Amniotic stem cell (primary cell): Measurements from ENCODE around the gene JAM2.
"Not testable (repeated sequence)": the region's sequence is repeated elsewhere in the genome, so short reads cannot be mapped to it uniquely, and the experiment has no call there.

Experiments used
- DNase-seq: peaks from one replicate; lab custom pipeline; 2025; lab: John Stamatoyannopoulos, UW

JAM2 gene, protein sequence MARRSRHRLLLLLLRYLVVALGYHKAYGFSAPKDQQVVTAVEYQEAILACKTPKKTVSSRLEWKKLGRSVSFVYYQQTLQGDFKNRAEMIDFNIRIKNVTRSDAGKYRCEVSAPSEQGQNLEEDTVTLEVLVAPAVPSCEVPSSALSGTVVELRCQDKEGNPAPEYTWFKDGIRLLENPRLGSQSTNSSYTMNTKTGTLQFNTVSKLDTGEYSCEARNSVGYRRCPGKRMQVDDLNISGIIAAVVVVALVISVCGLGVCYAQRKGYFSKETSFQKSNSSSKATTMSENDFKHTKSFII

DNA sequence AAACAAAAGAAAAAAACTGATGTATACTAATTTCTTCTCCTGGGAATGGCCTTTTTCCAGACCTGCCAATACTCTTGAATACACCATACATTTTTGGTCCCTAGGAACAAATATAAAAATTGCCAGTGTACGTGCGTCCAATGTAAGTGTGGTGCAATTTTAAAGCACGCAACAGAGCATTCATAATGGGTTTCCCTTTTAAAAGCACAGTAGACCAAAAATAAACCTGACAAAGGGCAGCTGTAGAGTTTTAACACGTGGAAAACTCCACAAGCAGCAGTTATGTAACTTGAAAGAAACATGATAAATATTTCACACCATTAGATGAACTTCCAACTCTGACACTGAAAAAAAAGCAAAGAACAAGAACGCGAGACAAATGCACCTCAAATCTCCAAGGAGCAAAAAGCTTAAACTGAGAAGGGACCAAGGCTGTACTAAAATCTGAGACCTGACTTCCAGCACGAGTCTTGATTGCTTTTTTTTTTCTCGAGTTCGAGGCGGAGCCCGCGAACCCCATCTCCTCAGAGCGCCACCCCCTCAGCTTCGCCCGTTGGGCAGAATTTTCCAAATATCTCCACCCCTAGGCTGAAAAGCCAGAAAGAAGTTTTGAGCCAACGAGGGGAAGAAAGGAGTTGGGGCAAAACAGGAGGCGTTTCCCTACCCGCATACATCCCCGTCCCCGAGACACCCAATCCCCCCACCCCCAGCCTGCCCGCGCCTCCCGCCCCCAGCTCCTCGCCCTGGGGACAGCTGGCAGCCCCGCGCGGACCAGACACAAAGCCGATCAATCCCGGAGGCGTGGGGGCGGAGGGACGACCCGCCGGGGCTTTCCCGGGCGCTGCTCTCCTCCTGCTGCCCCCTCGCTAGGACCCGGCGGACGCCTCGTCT is at the start of gene JAM2:
Gene JAM2, plus strand, starts transcription at position 599 of the 891 bp plus-strand sequence. CDS start 564 bp downstream, outside the sequence.
- DNase-seq, result no peak

DNA sequence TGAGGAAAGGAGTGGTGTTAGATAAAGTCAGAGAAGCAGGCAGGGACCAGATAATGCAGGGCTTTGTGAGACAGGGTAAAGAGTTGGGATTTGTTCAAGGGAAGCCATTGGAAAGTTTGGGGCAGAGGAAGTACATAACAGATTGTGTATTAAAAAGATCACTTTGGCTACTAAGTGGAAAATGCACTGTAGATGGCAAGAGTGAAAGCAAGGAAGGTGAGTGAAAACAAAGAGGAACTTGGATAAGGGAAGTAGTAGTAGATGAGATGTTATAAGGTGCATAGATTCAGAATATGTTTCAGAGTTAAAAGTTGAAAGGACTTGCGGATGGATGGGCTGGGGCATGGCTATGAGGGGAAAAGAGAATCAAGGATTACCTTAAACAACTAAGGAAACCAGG is 49.2 kb upstream of the JAM2 start:
- DNase-seq, result no peak

DNA sequence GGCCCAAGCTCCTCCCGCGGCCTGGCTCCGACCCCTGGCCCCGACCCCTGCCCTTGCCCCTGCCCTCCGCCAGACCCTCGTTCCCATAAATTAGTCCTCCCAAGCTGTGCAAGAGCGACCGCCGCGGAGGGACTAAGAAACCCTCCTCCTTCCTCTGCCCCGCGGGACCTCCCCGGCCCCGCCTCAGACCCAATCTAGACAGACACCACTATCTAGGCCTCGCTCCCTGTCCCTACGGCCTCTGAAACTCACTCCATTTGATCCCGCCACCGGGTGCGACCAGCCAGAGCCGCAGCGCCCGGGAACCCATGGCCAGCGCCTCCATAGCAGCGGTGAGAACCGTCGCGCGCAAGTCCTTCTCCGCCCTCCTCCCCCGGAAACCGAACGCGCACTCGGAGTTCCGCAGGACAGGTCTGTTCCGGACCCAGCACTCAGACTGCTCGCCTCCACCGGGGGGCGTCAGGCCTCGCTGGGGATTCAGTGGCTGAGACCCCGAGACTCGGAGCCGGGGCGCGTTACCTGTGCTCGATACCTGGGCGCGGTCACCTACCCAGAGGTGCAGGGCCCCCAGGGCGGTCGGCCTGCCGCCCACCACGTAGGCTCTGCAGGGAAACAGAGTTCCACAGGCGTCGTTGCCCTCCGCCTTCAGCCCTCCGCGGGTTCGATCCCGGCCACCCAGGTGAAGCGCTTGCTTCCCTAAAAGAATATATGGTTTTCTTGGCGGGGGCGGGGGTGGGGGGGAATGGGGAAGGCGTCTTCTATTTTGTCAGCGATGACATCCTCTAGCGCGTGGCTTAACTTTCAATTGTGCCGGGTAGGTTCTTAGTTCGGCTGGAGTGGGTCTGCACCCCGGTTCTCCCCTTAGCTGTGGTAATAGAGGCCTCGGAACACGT is 31.7 kb upstream of the JAM2 start, which contains the start of gene MRPL39:
Gene MRPL39, minus strand, starts transcription at position 331 of the 893 bp plus-strand sequence. Its CDS starts 6 bp downstream, at position 325.
- DNase-seq, result peak; percentile 86

DNA sequence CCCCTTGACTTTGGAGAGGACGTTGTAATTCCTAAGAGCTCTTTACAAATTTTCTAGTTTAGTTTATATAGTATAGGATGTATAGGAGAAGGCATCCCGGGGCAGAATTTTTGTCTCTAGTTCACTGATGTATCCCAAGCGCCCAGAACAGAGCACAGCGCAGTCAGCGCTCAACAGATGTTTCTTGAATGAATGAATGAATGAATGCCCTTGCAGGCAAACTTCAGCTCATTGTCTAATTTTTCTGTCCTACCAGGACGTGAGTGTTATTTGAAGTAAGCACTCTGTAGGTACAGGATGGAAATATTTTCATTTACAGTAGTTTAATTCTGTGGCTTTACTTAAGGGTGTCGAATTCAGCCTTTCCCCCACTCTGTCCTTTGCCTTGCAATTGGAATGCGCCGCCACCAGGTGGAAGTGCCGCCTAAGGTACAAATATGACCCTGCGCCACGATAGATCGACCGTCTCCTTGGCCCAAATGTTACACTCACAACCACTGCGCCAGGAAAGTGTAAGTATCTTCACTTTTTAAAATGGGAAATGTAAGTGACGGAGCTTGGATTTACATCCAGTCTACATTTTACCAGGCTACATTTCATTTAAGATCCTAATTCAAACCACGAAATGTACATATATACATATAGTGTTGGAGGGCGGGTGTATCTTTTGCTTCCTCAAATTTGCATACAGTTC is 30.9 kb upstream of the JAM2 start:
- peak; percentile 77 for DNase-seq

DNA sequence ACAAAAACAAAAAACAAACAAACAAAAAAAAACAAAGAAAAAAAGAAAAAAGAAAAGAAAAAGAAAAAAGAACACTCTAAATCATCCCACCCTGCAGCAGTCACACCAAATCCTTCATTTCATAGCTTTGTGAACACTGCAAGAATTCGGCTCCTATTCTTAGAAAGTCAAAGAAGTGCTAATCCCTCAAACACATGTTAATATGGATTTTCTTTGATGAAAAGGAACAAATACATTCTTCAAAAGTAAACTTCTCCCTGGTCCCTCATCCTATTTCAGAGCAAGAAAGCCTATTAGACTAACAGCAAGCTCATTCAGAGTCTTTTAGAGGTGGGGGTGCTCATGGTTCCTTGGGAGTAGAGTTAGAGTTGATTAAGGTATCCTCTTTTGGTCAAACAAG is 24.6 kb upstream of the JAM2 start:
- DNase-seq, result no peak

DNA sequence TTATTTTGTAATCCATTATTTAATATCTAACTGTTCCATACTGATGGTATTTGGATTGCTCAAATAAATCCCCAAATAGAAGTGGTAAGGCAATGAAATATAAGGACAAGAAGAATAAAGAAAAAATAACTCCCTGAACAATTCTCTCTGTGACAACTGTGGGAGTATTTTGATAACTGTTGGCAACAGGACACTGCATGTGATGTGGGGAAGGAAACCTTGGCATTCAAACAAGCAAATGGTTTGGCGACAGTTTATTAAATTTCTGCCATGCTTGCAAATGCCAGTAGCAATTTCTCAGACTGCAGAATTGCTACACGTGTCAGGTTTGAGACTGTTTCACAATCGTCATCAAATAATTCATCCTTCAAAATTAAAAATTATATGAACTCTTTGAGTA is 23.2 kb upstream of the JAM2 start:
- no peak for DNase-seq

DNA sequence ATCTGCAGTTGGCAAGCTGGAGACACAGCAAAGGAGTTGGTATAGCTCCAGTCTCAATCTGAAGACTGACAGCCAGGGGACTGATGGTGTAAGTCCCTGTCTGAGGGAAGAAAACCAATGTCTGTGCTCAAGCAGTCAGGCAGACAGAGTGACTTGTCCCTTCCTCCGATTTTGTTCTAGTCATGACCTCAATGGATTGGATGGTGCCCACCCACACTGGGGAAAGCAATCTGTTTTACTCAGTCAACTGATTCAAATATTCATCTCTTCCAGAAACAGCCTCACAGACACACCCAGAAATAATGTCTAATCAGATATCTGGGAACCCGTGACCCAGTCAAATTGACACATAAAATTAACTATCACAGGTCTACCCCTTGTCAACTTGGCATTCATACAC is 19.9 kb upstream of the JAM2 start:
- DNase-seq, result no peak

DNA sequence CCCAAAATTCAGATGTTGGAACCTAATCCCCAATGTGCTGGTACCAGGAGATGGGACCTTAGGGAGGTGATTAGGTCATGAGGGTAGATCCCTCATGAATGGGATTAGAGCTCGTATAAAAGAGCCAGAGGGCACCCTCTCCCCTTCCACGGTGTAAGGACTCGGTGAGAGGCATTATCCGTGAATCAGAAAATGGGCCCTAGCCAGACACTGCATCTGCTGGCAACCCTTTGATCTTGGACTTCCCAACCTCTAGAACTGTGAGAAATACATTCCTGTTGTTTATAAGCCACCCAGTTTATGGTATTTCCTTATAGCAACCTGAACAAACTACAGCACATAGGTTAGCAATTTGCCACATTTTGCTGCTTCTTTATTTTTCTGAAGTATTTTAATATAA is 14.5 kb upstream of the JAM2 start:
- no peak for DNase-seq

DNA sequence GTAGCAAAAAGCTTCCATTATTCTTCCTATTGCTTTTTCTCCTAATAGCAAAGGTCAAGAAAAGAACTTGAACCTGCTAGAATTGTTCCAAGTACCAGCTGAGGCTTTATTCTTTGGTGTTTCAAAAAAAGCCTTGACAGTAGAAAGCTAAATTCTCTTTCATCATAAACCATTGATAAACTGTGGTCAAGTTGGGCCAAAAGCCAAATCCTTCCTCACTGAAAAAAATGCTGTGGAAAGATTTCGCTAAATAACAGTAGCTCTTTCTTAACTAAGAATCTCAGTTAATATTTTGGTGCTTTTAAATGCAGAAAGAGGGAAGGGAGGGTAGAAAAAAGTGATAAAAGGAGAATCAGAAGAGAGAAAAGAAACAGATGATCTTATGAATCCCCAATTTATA is 14.0 kb upstream of the JAM2 start:
- DNase-seq, result no peak

DNA sequence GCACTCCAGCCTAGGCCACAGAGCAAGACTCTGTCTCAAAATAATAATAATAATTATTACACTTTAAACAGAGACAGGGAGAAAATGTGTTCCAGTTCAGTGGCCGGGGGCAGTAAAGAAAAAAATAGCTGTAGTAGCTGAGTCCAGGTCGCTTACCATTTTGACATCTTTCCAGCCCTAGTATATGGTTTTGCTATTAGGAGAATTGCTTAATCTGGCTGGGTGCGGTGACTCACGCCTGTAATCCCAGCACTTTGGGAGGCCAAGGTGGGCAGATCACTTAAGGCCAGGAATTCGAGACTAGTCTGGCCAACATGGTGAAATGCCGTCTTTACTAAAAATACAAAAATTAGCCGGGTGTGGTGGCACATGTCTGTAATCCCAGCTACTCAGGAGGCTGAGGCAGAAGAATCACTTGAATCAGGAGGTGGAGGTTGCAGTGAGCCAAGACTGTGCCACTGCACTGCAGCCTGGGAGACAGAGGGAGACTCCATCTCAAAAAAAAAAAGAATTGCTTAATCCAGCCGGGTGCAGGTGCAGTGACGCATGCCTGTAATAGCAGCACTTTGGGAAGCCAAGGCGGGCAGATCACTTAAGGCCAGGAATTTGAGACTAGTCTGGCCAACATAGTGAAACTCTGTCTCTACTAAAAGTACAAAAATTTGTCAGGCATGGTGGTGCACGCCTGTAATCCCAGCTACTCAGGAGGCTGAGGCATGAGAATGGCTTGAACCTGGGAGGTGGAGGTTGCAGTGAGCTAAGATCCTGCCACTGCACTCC is 13.1 kb upstream of the JAM2 start:
- DNase-seq, result not testable (repeated sequence)

DNA sequence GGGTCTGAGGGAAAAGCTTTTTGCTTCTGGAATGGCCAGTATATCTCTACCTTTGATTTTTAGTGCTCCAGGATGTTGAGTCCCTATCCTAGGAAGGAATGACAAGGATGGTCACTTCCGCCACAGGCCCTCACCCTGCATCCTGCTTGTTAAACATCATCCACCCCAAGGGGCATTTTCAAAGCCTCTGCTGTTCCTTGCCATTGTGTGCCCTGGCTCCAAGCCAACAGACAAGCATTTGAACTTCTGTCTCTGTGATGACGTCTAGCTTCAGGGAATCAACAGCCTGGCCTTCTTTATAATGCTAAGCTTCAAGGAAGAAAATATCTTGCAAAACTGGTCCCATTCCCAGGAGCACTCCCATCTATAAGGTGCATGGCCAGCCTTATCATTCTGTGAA is 12.3 kb upstream of the JAM2 start:
- DNase-seq, result no peak

DNA sequence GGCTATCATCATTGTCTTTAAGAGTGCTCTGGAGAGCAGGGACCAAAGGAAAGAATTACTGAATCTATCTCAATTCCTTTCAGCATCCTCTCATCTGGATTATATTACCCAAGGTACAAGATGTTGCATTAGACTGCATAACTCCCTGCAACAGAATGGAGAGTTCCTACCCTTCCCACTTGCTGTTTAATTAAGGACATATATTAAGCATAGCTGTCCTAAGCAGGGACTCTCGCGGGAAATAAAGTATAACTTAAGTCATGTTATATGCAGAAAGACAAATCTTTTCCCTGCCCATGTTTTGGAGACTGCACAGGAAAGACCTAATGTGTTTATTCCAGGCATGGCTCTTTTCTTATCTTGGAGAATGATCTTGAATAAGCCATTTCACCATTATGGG is 6.8 kb upstream of the JAM2 start:
- DNase-seq, result no peak

DNA sequence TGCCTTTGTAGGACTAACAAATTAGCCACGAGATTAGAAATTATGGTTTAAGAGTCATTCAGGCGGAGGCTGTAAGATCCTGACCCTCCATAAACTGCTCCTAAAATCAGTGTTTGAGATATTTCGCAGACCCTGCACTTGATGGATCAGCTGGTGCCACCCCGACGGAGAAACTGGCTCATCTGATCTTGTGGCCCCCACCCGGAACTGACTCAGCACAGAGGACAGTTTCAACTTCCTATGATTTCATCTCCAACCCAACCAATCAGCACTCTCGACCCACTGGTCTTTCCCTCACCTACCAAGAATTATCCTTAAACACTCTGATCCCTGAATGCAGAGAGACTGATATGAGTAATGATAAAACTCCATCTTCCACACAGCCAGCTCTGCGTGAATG is 3.7 kb upstream of the JAM2 start:
- DNase-seq, result no peak

DNA sequence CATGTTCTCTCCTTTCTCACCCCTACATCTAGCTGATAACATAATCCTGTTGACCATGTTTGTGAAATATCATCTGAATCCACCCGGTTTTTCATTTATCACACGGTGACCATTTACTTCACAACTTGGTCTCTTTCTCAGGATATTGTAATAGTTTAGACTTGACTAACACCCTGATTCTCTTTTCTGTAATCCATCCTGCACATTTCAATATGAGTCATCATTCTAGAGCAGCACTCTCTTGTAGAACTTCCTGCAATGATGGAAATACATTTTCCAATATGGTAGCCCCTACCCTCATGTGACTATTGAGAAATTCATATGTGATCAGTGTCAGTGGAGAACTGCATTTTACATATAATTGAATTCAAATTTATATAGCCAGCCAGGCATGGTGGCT is 2.3 kb upstream of the JAM2 start:
- no peak for DNase-seq

DNA sequence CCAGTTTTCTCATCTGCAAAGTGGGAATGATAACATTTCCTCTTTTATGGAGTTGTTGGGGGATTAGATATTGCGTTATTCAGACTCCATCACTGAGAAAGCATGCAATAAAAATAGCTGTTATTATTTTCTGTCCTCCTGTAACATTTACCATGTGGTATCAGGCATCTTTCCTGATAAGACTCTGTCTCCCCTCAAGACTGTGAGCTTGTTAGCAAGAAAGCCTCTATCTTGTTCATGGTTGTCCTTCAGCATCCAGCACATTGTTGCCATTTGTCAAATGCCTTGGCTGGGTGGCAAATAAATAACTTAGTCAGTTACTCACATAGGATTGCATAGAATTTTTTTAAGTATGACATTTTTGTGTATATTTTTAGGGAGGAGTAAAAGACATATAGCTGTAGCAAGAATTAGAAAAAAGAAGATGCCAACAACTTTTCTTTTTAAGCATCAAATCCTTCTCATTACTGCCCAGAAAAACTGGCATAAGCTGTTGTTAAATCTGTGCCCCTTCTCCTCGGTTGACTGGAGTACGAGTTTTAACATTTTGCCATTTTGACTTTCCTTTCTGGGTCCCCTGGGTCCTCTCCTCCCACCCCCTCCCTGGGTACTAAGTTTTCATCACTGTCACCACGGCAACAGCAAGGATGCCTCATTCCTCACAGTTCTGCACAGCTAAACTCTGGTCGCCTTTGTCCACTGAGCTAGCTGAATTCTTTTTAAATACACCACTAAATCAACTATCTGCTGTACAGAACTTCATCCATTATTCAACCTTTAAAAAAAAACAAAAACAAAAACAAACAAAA is 1.0 kb upstream of the JAM2 start:
- DNase-seq, result no peak

DNA sequence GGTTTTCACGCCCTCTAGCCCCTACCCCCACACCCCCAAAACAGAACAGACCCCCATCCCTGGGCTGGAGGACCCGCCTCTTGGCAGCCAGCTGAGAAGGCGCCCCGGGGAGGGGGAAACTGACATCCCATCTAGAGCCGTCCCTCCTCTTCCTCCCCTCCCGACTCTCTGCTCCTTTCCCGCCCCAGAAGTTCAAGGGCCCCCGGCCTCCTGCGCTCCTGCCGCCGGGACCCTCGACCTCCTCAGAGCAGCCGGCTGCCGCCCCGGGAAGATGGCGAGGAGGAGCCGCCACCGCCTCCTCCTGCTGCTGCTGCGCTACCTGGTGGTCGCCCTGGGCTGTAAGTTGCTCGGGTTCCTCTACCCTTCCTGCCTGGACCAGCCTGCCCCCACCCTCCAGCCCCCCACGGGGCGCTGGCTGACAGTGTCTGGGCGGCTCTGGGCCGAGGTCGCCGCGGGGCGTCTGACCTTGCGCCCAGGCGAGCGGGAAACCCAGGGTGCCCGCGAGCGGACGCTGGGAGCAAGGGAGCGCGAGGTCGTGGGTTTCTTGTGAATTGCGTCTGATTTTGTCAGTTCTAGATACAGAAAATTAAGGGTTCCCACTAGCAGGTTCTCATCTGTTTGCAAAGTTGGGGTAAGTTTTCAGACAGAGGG is 618 bp downstream of the JAM2 start:
- no peak for DNase-seq

DNA sequence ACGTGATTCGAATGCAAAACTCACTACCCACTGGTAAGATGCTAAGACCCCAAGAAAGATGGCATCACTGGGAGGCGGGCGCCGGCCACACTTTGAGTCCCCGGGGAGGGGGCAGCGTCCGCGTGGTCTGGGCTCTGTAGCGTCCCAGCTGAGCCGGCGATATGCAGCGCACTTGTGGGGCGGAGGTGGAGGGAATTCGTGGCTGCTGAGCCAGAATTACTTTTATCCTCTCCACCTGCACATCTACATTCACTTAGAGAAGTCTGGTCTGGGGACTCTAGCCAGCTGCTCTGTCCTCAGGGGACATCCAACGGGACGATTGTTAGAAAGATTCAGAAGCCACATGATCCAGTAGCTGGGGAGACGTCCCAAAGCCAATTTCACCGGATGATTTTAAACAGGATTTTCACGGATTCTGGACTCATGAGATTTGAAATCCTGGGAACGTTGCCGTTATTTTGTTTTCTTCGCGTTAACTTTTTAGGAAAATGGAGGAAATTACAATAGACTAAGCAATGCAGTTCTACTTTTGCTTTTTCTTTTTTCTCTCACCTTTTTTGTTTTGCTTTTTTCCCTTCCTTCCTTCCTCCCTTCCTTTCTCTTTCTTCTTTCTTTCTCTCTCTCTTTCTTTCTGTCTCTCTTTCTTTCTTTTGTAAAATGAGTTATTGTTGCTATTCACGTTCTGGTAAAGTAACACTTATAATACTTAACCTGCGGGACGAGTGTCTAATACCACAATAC is 1.3 kb downstream of the JAM2 start:
- no peak for DNase-seq

DNA sequence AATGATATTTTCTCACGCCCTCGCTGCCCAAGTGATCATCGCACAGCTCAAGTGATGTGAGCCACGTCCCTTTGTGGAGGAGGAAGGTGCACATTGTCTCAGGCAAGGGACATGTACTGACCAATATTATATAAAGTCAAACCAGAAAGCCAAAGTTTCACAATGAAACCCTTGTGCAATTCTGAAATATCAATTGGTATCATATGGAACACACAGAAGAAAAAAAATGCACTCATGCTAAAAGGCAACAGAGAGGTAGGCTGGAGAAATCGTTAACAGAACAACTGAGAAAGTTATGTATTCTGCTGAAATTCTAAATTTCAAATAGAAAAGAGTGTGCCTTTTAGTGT is 1.9 kb downstream of the JAM2 start:
- DNase-seq, result no peak

DNA sequence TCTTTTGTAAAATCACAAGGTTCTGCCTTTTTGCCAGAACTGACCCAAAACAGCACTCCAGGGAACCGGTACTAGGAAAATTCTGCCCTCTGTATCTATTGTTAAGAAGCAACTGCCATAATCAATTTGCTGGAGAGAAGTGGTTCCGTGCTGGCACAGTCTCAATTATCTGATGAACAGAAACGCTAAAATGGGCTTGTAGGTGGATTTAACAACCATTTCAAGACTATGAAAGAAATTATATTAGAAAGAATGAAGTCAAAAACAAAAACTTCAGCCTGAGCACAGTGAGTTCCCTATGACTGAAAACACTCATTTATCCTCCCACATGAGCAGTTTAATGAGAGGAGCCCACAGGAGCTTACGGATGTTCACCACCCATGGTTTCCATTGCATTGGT is 4.4 kb downstream of the JAM2 start:
- no peak for DNase-seq
